Neural crest cell (in vitro differentiated cells): ENCODE results near the gene SOCS3. TPM values are rescaled to one million over a fixed set of nuclear protein-coding genes. Genes with fewer than 3 reads are reported as not detected.

Experiments
- DNase-seq: peaks from one replicate; pipeline ENCODE4 v3.0.0; 2021; ENCODE audit warnings: low read depth, mixed read lengths, low spot score
- H3K27ac Mint-ChIP-seq: one replicate; pipeline ENCODE4 v1.8.0; 2021; ENCODE audit warnings: mild to moderate bottlenecking, mixed read lengths; ENCODE audit not compliant: unreplicated experiment
- H3K27me3 Mint-ChIP-seq: 2 replicates; pipeline ENCODE4 v1.8.0; 2021; ENCODE audit warnings: low read depth, mild to moderate bottlenecking, mixed read lengths
- H3K36me3 Mint-ChIP-seq: 2 replicates; pipeline ENCODE4 v1.8.0; 2021; ENCODE audit warnings: low read depth, mild to moderate bottlenecking, mixed read lengths
- H3K4me1 Mint-ChIP-seq: 2 replicates; pipeline ENCODE4 v1.8.0; 2021; ENCODE audit warnings: mixed read lengths
- H3K4me3 Mint-ChIP-seq: one replicate; pipeline ENCODE4 v1.8.0; 2021; ENCODE audit warnings: mild to moderate bottlenecking, mixed read lengths
- H3K9me3 Mint-ChIP-seq: 2 replicates; pipeline ENCODE4 v1.8.0; 2021; ENCODE audit warnings: mixed read lengths
- long read RNA-seq: library from polyadenylated mRNA; unstranded; transcript quantifications from one replicate; pipeline ENCODE4 v2.0.0, GENCODE V29; 2020
- total RNA-seq: library from RNA; stranded (reverse); gene quantifications from 2 replicates; pipeline ENCODE4 v1.2.1, GENCODE V29; 2021
- TF ChIP-seq, protein P1 (sequence below): fragments of 200-600 bp; sonication (generic); conservative IDR thresholded peaks from 2 replicates; pipeline ENCODE4 v1.5.0; 2021; ENCODE audit warnings: antibody characterized with exemption, mild to moderate bottlenecking

SOCS3 gene, protein sequence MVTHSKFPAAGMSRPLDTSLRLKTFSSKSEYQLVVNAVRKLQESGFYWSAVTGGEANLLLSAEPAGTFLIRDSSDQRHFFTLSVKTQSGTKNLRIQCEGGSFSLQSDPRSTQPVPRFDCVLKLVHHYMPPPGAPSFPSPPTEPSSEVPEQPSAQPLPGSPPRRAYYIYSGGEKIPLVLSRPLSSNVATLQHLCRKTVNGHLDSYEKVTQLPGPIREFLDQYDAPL
- total RNA-seq = 5.4 and 6.1 TPM in 2 replicates
- long read RNA-seq = 0 reads

DNA sequence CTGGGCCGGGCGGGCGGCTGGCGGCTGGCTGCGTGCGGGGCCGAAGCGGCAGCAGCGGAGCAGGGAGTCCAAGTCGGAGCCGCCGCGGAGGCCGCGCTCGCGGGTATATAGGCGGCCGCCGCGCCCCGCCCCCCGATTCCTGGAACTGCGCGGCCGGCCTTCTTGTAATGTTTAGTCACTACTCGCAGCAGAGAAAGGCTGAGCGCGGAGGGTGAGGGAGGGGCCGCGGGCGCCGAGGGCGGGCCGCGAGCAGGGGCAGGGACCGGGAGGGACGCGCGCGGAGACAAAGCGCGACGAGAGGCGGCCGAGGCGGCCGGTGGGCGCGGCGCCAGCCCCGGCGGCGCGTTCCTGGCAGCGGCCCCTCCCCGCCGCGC, at the start of gene SOCS3:
Gene SOCS3 (minus strand): TSS at position 81 of the 374 bp plus-strand sequence. CDS start 982 bp downstream, outside the sequence.
- Mint-ChIP-seq H3K4me1 (peaks cover 34% of the 10 kb centered on the region), H3K9me3 (no peaks in the 10 kb centered on the region), H3K27ac (no peak within 1 kb of the TSS), H3K4me3 (peak within 1 kb of the TSS; percentile 86), H3K36me3 (no peaks in the 10 kb centered on the region), H3K27me3 (peaks cover 49% of the 10 kb centered on the region)
- TF ChIP-seq, protein P1, sequence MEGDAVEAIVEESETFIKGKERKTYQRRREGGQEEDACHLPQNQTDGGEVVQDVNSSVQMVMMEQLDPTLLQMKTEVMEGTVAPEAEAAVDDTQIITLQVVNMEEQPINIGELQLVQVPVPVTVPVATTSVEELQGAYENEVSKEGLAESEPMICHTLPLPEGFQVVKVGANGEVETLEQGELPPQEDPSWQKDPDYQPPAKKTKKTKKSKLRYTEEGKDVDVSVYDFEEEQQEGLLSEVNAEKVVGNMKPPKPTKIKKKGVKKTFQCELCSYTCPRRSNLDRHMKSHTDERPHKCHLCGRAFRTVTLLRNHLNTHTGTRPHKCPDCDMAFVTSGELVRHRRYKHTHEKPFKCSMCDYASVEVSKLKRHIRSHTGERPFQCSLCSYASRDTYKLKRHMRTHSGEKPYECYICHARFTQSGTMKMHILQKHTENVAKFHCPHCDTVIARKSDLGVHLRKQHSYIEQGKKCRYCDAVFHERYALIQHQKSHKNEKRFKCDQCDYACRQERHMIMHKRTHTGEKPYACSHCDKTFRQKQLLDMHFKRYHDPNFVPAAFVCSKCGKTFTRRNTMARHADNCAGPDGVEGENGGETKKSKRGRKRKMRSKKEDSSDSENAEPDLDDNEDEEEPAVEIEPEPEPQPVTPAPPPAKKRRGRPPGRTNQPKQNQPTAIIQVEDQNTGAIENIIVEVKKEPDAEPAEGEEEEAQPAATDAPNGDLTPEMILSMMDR = no peak
- DNase-seq = peak; percentile 84

DNA sequence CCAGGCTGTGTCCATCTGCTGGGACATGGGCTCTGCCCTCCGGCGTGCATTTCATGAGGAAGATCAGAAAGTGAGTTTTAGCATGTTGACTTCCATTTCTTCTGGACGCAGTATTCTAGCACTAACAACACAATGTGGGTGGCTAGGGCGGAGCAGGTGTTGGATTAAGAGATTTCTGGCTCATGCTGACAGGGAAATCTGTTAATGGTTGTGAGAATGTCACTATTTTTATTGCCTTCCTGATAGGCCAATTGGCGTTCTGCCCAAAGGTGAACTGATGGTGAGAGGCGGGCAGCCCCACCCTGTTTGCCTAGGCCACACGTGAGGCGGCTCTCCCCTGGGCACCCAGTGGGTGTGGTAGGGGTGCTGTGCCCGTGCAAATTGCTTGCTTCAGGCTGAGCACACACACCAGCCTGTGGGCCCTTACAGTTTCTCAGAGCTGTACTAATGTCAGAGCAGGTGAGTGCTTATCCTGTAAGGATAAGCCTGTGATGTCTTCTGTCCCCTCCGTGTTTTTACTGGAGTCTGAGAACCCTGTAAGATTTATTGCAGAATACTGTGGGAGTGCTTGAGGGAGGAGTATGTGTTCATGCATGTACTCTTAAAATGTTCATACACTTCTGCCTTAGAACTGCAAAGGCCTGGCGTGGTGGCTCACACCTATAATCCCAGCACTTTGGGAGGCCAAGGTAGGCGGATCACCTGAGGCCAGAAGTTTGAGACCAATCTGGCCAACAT, 49.5 kb upstream of the SOCS3 start:
- Mint-ChIP-seq H3K4me3 (no peak overlapping the region), H3K27ac (peak overlapping the region; percentile 30), H3K27me3 (no peaks in the 10 kb centered on the region), H3K9me3 (no peaks in the 10 kb centered on the region), H3K36me3 (peaks cover 2% of the 10 kb centered on the region), H3K4me1 (no peaks in the 10 kb centered on the region)
- DNase-seq = no peak
- TF ChIP-seq, protein P1 = no peak

DNA sequence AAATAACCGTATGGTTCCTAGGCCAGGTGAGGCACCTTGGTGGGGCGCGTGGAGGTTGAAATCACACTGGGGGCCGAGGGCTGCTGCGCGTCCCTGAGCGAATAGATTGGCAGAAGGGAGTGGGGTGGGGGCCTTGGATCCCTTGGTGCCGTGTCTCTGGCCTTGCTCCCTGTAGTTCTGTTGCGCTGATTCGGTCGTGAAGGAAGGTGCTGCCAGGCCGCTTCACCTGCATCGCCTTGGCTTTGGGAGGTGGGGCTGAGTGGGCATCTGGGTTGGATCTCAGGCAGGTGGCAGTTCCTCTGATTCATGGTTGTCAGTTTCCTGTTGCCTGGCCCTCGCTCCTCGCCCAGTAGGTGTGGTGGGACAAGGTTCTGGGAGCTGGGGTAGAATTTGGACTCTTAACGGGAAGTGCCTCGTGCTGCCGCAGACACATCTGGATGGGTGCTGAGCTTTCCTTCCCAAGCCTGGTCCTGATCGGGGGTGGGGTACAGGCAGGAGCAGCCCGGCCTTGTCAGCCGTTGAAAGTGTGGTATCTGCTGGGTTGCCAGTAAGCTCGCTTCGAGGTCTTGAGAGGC, 48.7 kb upstream of the SOCS3 start:
- H3K4me3 Mint-ChIP-seq = no peak overlapping the region
- no peaks in the 10 kb centered on the region for H3K9me3 Mint-ChIP-seq
- H3K36me3 Mint-ChIP-seq = peaks cover 2% of the 10 kb centered on the region
- TF ChIP-seq, protein P1 = no peak
- no peaks in the 10 kb centered on the region for H3K27me3 Mint-ChIP-seq
- DNase-seq = no peak
- no peaks in the 10 kb centered on the region for H3K4me1 Mint-ChIP-seq
- no peak overlapping the region for H3K27ac Mint-ChIP-seq

DNA sequence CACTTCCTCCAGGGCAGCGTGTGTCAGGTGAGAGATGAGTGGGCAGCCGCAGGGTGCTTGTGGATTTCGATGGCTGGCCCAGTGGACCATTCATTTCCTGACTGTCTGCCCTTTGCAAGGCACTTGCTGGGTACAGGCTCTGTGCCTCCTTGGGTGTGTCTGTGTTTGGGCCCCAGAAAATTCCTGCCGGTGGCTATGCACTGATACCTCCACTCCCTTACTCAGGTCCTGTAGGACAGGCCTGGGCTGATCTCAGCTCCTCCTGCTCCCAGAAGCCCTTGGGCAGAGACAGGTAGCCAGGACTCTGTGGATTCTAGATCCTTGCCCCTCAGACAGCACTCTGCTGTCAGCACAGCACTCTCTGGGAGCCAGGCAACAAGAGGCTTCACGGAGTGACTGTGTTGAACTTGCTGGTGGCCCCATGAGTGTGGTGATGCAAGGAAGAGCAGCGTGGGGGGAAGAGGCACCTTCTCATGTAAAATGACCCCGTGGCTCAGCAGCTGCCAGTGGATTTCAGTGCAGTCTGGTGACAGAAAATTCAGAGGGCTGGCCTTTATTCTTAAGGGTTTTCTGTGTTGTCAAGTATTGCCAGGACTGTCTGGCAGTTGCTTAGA, 47.6 kb upstream of the SOCS3 start:
- H3K27ac Mint-ChIP-seq = no peak overlapping the region
- H3K4me3 Mint-ChIP-seq = no peak overlapping the region

DNA sequence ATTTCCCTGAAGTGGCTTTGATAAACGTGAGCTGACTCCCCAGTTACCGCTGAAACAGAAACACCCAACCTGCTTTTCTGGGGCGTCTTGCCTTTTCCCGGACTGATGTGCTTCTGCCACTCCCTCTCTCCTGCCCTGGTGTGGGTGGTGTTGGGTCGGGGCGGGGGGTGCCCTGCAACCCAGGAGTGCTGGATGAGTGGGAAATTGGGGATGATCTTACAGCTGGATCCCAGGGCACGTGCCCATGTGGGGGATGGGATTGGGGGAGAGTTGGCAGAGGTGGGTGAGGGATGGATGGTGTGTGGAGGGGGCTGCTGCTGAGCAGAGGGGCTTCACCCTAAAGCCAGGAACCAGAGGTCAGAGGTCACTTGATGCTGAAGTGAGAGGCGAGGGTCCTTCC, 47.0 kb upstream of the SOCS3 start:
- no peak overlapping the region for H3K27ac Mint-ChIP-seq
- no peak for DNase-seq
- no peaks in the 10 kb centered on the region for H3K9me3 Mint-ChIP-seq
- H3K4me1 Mint-ChIP-seq = no peaks in the 10 kb centered on the region
- H3K4me3 Mint-ChIP-seq = no peak overlapping the region
- TF ChIP-seq, protein P1 = no peak
- H3K36me3 Mint-ChIP-seq = peaks cover 7% of the 10 kb centered on the region
- H3K27me3 Mint-ChIP-seq = no peaks in the 10 kb centered on the region

More for the DNA sequence above, 47.6 kb upstream of the SOCS3 start:
- Mint-ChIP-seq H3K9me3 (no peaks in the 10 kb centered on the region), H3K36me3 (peaks cover 7% of the 10 kb centered on the region), H3K27me3 (no peaks in the 10 kb centered on the region), H3K4me1 (no peaks in the 10 kb centered on the region)
- DNase-seq = no peak
- TF ChIP-seq, protein P1 = no peak
